ENCODE measurements around the gene ROMO1.

ROMO1 gene

GRCh38 chr20:35699127-35699956 is at the start of gene ROMO1, which contains the start of gene NFS1:
ROMO1 (plus strand) TSS chr20:35699405; CDS start chr20:35699633, 228 bp downstream.
NFS1 (minus strand) TSS chr20:35699352; CDS start chr20:35699288, 64 bp downstream.
- peak; percentile 68 to 79 (median 75) for DNase-seq (ENCODE audit: low read depth in 2 of 3, low spot score in 2 of 3)

GRCh38 chr20:35650632-35651031 is 48.6 kb upstream of the ROMO1 start:
- no peak for DNase-seq (ENCODE audit: low read depth in 2 of 3, low spot score in 2 of 3)

DNA sequence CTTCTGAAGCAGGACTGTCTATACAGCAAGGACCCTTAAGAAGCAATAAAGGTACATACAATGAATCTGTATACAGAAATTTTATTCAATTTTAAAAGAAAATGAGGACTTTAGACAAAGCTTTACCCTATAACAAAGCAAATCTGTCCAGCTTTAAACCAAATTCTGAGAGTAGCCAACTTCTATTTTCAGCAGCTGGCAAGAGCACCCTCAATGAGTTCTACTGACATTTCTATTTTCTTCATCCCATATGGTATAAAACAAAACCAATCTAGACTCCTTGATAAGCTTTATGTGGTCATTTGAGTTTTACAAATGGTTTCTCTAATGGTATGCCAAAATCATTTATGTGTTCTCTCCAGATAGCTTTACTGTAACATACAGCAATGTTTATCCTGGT is 47.2 kb upstream of the ROMO1 start:
- DNase-seq (ENCODE audit: low read depth in 2 of 3, low spot score in 2 of 3): no peak

DNA sequence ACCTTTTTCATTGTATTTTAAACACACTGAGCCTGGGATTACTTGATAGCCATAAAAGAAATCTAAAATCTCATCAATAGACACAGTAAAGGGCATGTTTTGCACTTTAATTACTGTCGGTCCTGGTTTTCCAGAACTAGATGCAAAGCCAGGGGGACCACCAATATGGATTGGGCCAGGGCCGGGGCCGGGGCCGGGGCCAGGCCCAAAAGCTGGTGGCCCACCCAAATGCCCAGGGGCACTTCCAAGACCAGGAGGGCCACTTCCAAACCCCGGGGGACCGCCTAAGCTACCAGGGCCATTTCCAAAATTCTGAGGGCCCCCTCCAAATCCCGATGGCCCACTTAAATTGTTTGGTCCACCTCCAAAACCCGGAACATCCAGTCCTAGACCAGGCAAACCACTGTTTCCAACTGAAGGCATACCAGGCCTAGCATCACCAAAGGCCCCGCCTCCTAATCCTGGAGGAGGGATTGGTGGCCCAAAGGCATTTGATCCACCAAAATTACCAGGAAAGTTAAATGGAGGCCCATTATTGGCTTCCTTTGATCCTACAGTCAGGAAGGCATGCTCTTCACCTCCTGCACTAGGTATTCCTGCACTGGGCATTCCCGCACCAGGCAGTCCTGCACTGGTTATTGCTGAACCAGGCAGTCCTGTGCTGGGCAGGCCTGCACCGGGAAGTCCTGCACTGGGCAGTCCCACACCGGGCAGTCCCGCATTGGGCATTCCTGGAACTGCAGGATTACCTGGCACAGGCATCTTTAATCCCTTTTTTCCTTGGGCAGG is 46.4 kb upstream of the ROMO1 start:
- DNase-seq (ENCODE audit: low read depth in 2 of 3, low spot score in 2 of 3): no peak

- no peak for DNase-seq (ENCODE audit: low read depth in 2 of 3, low spot score in 2 of 3)
Measured at GRCh38 chr20:35653430-35653734, 45.8 kb upstream of the ROMO1 start.

DNA sequence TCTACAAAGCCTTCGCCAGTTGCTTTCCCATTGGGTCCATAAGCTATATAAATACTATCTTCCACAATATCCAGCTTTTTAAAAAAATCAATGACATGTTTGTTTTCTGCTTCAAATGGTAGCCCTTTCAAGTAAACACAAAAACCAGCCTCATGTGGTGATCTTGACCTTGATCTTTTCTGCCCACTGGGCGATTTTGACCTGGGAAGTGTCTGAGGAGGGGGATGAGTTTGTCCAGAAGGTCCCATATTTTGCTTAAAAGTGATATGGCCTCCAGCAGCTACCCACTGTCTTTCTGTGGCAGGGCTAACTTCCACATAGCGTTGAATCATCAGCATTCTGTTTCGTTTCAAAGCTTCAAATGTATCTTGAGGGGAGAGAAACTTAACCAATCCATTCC is 45.3 kb upstream of the ROMO1 start:
- DNase-seq (ENCODE audit: low read depth in 2 of 3, low spot score in 2 of 3): no peak

DNA sequence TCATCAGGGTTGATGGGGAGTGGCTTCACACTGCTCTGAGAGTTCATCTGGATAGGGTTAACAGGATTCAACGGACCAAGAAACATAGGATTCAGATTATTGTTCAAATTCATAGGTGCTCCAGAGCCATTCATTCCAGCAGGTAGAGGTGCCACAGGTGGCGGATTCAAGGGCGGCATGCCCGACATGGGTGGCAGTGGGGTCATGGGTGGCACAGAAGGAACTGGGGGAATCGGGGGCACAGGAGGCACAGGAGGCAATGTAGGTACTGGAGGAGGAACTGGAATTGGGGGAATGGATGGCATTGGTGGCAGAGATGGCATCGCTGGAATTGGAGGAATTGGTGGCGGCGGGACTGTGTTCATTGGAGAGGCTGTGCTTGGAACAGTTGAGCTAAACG is 44.8 kb upstream of the ROMO1 start:
- DNase-seq (ENCODE audit: low read depth in 2 of 3, low spot score in 2 of 3): no peak

DNA sequence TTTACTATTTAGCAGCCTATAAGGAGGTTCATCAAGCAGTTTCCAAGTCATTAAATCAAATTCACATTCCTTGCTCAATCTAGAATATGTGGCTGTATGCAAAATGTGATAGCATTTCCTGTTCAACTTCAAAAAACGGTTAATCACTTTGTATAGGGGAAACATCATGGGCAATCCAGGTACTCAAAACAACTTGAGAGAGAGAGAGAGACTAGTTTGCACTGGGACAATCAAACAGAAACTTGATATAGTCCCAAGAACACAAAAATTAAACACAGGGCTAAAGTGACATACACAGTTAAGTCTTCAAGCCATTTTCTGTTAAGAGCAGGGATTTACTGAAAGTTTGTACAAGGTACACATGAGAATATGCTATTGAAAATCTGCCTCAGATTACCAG is 41.9 kb upstream of the ROMO1 start:
- no peak for DNase-seq (ENCODE audit: low read depth in 2 of 3, low spot score in 2 of 3)

DNA sequence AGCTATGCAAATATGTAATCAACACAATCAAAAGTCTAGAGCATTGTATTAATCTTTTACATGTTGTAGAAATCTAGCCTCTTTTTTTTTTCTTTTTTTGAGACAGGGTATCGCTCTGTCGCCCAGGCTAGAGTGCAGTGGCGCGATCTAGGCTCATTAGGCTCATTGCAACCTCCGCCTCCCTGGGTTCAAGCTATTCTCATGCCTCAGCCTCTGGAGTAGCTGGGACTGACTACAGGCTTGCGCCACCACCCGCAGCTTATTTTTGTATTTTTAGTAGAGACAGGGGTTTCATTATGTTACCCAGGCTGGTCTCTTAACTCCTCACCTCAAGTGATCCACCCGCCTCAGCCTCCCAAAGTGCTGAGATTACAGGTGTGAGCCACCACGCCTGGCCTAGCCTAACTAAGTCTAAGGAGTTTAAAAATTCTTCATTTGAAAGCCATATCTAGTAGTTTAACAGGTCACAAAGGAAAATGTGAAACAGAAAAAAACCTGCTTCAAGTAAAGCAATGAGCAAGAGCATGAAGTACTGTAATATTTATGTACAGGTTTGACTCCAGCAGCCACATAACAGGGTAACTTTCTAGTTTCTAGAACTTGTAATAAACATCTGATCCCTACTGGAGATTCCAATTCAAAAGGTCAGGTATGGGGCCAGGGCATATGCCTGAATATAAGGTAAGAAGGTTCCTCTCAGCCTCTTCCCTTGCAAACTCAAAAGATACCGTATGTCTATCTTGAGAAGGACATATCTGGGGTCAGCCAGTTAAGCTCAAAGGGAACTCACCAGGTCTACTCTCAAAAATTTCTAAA is 38.9 kb upstream of the ROMO1 start:
- DNase-seq (ENCODE audit: low read depth in 2 of 3, low spot score in 2 of 3): no peak

- no peak for DNase-seq (ENCODE audit: low read depth in 2 of 3, low spot score in 2 of 3)
Measured at GRCh38 chr20:35661053-35661452, 38.2 kb upstream of the ROMO1 start.

GRCh38 chr20:35661908-35662307 is 37.3 kb upstream of the ROMO1 start:
- DNase-seq (ENCODE audit: low read depth in 2 of 3, low spot score in 2 of 3): no peak

DNA sequence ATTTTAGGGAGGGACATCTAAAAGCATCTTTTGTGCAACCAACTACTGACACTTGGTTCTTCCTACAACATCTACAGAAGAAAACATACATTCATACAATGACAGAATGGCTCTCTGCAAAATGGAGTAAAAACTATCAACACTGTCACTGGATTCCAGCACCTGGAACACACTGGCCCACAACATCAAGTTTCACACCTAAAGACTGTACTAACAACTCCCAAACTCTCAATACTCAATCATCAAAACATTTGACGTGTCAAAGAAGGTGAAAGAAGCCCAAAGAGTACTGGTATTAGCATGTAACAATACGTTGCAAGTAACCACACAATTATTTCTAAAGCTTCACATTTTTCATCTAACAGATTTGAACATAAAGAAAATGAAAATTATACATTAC is 36.7 kb upstream of the ROMO1 start:
- DNase-seq (ENCODE audit: low read depth in 2 of 3, low spot score in 2 of 3): no peak

DNA sequence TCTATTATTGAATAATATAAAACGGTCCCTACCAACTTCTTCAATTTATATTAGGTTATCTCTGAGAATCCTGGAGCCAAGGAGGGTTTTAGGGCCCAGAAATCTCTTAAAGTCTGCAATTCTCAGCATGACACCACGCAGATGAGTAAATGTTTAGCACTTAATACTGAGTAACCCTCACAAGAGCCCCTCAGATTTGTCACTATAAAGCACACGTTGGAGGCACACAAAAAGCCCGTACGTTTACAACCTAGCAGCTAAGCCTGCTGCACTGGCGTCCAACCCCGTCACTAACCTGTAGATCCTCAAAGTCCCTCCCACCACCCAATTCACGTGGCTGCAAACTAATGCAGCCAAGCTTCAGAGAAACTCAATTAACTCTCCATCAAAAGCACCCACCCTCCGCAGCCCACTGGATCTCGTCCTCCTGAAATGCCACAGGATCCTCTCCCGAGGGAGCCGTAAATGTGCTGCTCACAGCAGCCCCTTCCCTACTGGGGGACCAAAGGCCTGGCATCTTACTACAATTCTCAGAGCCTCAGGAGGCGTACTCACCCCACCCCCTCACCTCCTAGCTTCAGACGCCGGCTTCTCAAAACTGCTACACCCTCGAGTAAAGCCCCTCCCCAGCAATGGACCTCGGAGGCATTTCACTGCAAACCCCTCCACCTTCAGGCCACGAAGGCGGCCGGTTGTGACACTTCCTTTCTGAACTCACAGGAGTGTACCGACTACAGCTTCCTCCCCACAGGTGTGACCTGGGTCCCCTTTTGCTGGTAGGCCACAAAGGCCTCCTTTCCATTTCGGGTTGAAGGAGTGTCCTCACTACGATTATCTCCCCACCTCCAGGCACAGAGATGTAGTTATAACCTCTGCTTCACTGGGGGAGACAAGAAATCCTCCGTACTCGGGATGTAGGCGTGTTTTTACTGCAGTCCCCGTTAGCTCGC is 35.4 kb upstream of the ROMO1 start:
- peak; percentile 28 to 38 (median 35) for DNase-seq (ENCODE audit: low read depth in 2 of 3, low spot score in 2 of 3)

- peak; percentile 88 to 90 (median 88) for DNase-seq (ENCODE audit: low read depth in 2 of 3, low spot score in 2 of 3)
Measured at GRCh38 chr20:35664466-35665206, 34.6 kb upstream of the ROMO1 start, which contains the start of the genes CPNE1 and RBM12. CPNE1 (minus strand) TSS chr20:35664900; CDS start chr20:35632923, 31,977 bp downstream. RBM12 (minus strand) TSS chr20:35664900; CDS start chr20:35655322, 9,578 bp downstream.

DNA sequence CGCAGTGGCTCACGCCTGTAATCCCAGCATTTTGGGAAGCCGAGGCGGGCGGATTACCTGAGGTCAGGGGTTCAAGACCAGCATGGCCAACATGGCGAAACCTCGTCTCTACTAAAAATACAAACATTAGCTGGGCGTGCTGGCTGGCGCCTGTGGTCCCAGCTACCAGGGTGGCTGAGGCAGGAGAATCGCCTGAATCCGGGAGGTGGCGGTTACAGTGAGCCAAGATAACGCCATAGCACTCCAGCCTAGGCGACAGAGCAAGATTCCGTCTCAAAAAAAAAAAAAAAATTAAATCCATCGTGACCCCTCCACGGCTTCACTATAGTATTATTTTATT is 33.3 kb upstream of the ROMO1 start:
- no peak for DNase-seq (ENCODE audit: low read depth in 2 of 3, low spot score in 2 of 3)

- no peak for DNase-seq (ENCODE audit: low read depth in 2 of 3, low spot score in 2 of 3)
Measured at GRCh38 chr20:35669221-35669620, 30.0 kb upstream of the ROMO1 start.

DNA sequence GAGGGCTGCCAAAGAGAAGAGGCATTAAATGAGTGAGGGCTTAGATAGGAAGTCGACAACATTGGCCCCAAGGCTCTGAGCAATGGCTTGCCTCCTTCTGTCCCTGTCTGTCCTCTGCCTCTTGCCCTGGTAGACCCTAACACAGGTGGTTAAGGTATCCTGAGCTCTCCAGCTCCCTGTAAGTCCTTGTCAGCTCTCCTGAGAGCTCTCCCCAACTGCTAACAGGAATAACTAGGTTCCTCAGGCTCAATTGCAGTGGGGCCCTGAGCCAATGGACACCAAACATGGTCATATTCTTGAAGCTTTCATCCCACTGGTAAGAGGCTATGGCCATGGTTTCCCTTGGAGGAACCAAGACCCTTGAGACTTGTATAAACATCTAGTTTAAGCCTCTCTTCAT is 29.5 kb upstream of the ROMO1 start:
- DNase-seq (ENCODE audit: low read depth in 2 of 3, low spot score in 2 of 3): no peak

DNA sequence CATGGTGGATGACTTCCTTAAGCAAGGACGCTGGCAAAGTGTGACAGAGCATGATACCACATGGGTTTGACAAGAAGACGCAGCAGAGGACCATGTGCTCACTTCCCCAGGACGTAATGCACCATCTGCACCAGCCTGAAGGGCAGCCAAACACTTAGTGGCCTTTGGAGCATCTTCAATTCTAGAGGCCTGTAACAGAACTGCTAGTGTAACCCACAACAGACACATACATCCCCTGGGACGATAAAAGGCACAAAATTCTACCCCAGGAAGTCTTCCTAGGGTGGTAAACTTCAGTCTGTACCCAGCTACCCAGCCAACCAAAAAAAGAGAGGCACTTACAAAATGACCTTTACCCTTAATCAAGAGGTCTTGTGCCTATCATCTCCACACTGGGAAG is 25.3 kb upstream of the ROMO1 start:
- DNase-seq (ENCODE audit: low read depth in 2 of 3, low spot score in 2 of 3): no peak

DNA sequence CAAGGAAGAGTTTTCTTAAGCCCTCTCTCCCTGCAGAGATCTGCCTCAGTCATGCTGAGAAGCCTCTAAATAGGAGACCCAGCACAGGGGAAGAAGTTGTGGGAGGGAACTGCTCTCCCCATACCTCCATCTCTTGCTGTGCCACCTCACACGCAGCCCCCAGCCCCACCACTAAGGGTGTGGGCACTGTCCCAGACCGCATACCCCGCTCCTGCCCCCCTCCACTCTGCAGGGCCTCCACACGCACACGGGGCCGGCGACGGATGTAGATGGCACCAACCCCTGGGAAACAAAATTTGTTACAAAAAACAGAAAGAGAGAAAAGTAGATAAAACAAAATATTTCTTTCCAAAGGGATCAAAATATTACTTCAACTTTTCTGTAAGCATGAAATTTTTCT is 24.3 kb upstream of the ROMO1 start:
- no peak for DNase-seq (ENCODE audit: low read depth in 2 of 3, low spot score in 2 of 3)
